Nucleus accumbens (tissue), 56 donors: ENCODE data around the gene GSTO1.

Experiments used
- DNase-seq, 56 donors: peaks; one replicate each; lab custom pipeline; 2025; lab: John Stamatoyannopoulos, UW

The GSTO1 gene

DNA sequence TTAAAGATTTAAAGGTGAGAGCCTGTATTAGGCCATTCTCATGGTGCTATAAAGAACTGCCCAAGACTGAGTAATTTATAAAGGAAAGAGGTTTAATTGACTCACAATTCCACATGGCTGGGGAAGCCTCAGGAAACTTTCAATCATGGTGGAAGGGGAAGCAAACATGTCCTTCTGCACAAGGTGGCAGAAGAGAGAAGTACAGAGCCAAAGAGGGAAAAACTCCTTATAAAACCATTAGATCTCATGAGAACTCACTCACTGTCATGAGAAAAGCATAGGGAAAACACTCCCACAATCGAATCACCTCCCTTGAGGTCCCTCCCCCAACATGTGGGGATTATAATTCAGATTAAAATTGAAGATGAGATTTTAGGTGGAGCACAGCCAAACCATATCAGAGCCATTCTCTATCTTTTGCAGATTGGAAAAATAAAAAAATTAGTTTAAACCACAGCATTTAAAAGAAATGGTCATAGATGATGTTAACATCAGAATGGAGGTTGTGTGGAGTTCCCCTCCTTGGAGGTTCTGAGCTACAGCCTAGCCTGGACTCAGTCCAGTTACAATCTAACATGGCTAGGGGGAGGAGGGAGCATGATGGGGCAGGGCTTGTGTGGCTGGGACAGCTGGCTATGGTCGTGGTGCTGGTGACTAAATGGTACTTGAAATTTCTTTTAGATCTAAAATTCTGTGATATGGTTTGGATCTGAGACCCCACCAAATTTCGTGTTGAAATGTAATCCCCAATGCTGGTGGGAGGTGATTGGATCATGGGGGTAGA, 47.4 kb downstream of the GSTO1 start:
- no peak for DNase-seq

DNA sequence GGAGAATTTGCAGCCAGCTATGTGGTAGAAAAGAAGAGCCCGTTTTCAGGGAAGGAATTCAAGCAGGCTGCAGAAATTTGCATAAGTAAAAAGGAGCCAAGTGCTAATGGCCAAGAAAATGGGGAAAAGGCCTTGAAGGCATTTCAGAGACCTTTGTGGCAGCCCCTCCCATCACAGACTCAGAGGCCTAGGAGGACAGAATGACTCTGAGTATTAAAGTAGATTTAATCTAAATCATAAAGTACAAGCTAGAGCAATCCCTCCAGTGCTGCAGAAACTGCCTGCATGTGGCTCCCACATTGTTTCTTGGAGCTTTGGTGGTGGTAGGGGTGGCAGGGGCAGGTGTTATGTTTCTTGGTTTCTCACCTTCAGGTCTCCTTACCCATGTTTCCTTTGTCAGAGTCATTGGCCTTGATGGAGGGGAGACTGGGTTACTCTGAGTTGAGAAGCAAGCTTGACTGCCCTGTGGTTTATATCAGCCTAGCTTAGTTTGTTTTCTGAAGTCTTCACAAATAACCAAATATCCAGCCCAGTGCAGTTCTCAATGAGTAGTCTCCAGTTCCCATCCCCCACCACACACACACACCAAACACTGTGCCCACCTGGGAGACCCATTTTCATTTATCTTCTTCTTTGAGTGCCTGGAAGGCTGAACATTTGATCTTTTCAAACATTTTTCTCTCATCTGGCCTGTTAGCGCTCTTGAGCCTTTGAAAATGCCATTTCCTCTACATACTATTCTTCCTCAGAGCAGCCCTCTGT, 49.1 kb downstream of the GSTO1 start:
- DNase-seq: no peak

DNA sequence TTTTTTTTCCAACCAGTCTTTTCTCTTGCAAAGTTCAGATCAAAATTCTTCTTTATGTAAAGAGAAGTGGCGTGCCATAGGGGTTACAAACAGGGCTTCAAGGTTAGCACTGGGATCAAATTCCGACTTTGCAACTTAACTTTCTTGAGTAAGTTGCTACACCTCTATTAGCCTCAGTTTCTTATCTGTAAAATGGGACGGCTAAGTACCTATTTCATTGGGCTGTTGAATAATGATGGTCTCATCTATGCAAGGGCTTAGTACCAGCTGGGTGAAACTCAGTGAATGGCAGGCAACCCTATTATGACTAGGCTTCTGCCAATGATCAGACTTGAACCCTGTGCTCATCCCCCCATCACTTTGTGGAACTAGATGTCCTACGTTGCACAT, 49.7 kb downstream of the GSTO1 start:
- DNase-seq: no peak

DNA sequence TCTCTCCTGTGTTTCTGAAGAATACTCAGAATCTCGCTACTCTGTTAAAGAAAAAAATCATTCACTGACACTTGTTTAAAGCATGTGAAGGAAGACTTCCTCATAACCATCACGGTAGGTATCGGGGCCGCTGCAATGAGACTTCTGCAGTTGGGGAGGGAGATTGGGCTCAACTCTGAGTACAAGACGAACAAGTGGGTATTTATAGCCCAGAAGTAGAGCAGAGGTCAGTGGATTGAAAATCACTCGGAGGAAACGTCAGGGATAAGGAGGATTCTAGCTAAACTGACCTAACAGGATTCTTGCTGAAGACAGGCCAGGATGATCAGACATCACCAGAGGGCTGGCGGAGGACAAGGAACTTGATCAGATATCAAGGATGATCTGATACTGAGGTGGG, 50.2 kb downstream of the GSTO1 start:
- no peak for DNase-seq

DNA sequence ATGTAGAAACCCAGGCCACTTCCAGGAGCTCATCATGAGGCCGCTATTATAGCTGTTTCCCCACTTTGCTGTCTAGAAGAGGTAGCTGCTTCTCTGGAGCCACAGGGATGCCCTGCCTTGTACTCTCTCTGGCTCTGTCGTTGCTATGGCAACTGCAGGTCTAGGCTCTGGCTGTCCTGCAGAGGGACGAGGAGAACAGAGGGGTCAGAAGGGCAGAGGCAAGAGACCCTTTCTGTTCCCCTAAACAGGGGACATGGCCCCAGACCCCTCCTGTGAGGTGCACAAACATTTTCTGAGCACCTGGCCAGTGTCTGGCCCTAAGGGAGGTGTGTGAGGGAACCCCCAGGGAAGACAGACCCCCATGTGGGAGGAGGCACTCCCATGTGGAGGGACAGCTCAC, 52.2 kb downstream of the GSTO1 start:
- DNase-seq: no peak

DNA sequence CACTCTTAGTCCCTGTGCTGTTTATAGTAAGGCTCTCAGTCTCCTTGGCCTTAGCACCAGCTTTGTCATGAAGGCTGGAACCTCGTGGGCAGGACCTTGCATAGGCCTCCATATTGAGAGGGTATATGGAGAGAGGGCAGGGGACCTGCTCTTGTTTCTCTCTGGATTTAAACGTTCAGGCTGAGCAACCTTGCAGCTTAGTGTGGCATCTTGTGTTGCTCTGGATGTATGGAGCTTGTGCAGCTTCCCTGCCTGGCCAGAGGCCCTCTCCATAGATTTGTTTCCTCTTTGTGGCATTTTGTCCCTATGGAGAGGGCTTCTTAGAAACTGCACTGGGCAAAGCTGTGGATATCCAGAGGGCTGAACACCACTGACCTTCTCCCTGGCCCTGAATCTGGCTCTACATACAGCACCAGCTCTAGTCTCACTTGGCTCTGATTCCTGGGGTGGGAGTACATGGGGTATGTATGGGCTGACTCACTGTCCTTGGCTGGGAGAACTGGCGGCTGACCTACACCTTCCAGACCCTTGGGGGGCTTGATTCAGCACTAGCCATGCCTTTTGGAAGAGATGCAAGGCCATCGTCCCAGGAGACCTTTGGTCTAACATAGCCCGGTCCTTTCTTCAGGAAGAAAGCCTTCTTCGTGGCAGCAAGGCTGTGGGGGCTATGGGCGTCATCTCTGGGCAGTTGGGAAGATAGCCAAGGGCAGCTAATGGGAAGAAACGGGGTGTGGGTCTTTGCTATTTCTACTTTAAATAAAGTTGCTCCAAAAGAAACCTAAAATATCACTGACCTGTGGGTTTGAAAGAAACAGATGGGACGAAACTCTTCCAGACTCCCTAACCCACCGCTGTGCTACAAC, 53.1 kb downstream of the GSTO1 start:
- no peak for DNase-seq

DNA sequence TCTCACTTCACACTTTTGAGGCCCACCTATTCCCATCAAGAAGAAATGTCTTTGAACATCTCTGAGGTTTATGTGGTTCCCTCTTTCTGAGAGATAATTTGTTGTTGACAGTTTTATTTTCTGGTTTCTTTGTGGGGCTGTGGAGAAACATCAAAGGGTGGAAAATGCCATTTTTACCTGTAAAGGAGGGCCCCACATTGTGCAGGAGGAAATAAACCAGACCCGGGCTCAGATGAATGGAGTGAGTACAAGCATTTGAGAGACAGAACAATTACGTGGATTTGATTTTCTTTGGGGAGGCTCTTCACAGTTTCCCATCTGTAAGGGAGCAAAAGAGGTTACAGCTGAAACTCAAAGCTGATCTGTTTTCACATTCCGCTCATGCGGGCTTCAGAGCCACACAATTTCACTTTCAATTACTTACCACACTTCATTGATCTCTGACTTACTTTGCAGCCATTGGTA, 53.8 kb downstream of the GSTO1 start:
- no peak for DNase-seq

- DNase-seq: peak in 1 of 56 donors; percentile 6
Measured at GRCh38 chr10:104309980-104310978, 55.6 kb downstream of the GSTO1 start.

- DNase-seq: no peak
Measured at GRCh38 chr10:104311184-104311720, 56.6 kb downstream of the GSTO1 start.

DNA sequence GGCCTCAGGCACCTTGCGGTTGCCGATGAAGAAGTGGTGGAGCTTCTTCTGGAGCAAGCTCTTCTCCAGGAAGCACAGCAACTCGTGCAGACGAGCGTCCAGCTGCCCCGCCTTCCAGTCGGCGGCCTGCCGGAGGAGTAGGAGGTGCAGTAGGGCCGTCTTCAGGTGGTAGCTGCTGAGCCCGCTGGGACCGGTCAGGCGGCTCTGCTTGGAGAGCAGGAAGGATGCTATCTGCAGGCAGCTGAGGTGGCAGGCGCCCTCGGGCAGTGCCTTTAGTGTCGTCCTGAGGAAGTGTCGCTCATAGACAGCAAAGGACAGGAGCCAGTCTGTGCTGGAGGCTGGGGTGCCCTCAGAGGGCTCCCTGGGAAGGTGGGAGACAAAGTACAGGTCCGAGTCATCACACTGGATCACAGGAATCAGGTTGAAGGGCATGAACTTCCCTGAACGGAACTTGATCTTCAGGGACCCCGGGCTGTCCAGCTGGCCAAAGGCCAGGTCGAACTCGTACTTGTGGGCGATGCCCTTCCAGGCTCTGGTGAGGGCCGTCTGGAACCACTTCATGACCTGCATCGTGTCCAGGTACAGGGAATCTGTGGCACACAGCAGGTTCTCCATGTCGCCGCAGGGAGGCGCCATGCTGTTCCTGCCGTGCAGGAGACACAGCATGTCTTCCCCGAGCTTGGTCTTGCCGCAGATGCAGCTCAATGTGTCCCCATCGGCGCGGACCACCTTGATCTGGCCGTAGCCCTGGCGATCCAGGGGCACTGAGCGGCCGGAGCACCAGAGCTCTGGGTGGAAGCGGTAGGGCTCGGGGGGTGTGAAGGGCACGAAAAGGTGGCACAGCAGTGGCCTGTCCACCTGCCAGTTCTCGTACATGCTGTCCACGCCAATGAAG, 60.1 kb downstream of the GSTO1 start:
- no peak for DNase-seq

GRCh38 chr10:104315486-104315921, 60.8 kb downstream of the GSTO1 start:
- DNase-seq: no peak

GRCh38 chr10:104316321-104317099, 61.8 kb downstream of the GSTO1 start:
- no peak for DNase-seq
